ENCODE data around the gene TTC7B. TPM values are rescaled to one million over a fixed set of nuclear protein-coding genes. Genes with fewer than 3 reads are reported as not detected.

The TTC7B gene
- total and polyA plus RNA-seq, 2 experiments from 2014 or later = 7.9 to 28.6 TPM

GRCh38 chr14:90810806-90811205 is 5.4 kb downstream of the TTC7B start:
- Histone ChIP-seq H4K20me1 (replicated peaks; ENCODE audit: insufficient read depth) (no peaks in the 10 kb centered on the region; the same call in 1 of the 2 replicates), H3K4me1 (ENCODE audit: insufficient read depth) (peaks cover 7% of the 10 kb centered on the region), H3K79me2 (replicated peaks; ENCODE audit: insufficient read depth) (peaks cover 3% of the 10 kb centered on the region), H3K4me2 (no peak overlapping the region), H3K36me3 (ENCODE audit: insufficient read depth) (no peaks in the 10 kb centered on the region), H3K27ac (ENCODE audit: low read depth) (no peak overlapping the region), H2AFZ (no peak overlapping the region), H3K27me3 (ENCODE audit: insufficient read depth) (peaks cover 9% of the 10 kb centered on the region), H3K4me3 (no peak overlapping the region), H3F3A (replicated peaks; ENCODE audit: low read depth) (no peaks in the 10 kb centered on the region), H3K9me2 (ENCODE audit: insufficient read depth) (no peaks in the 10 kb centered on the region)
- Mint-ChIP-seq H3K4me3 (no peak overlapping the region), H3K4me1 (peaks cover 7% of the 10 kb centered on the region), H3K27me3 (ENCODE audit: insufficient read depth, low read depth, poor library complexity) (peaks cover 15% of the 10 kb centered on the region), H3K27ac (no peak overlapping the region), H3K9me3 (no peaks in the 10 kb centered on the region), H3K36me3 (ENCODE audit: low read depth) (no peaks in the 10 kb centered on the region)
- ATAC-seq (no peak), DNase-seq (ENCODE audit: low spot score) (no peak)
- TF ChIP-seq NANOG (IDR thresholded peaks at IDR 0.05; ENCODE audit: borderline replicate concordance) (no peak), ZNF331 (CRISPR knock-in tag; IDR thresholded peaks at IDR 0.05; ENCODE audit: low read depth) (no peak), EZH2phosphoT487 (IDR thresholded peaks at IDR 0.05; ENCODE audit: unreplicated experiment) (no peak), JUNB (IDR thresholded peaks at IDR 0.05; ENCODE audit: unreplicated experiment) (no peak), STAT1 (IDR thresholded peaks at IDR 0.05; ENCODE audit: unreplicated experiment) (no peak), CREB1 (CRISPR knock-in tag; IDR thresholded peaks at IDR 0.05; ENCODE audit: low read depth) (no peak), POLR2AphosphoS5 (IDR thresholded peaks at IDR 0.05; ENCODE audit: low read depth) (no peak), ZNF114 (CRISPR knock-in tag; IDR thresholded peaks at IDR 0.05) (no peak)
- TF ChIP-seq, protein P1, sequence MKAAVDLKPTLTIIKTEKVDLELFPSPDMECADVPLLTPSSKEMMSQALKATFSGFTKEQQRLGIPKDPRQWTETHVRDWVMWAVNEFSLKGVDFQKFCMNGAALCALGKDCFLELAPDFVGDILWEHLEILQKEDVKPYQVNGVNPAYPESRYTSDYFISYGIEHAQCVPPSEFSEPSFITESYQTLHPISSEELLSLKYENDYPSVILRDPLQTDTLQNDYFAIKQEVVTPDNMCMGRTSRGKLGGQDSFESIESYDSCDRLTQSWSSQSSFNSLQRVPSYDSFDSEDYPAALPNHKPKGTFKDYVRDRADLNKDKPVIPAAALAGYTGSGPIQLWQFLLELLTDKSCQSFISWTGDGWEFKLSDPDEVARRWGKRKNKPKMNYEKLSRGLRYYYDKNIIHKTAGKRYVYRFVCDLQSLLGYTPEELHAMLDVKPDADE (IDR thresholded peaks at IDR 0.05) = no peak
- TF ChIP-seq, protein P2, sequence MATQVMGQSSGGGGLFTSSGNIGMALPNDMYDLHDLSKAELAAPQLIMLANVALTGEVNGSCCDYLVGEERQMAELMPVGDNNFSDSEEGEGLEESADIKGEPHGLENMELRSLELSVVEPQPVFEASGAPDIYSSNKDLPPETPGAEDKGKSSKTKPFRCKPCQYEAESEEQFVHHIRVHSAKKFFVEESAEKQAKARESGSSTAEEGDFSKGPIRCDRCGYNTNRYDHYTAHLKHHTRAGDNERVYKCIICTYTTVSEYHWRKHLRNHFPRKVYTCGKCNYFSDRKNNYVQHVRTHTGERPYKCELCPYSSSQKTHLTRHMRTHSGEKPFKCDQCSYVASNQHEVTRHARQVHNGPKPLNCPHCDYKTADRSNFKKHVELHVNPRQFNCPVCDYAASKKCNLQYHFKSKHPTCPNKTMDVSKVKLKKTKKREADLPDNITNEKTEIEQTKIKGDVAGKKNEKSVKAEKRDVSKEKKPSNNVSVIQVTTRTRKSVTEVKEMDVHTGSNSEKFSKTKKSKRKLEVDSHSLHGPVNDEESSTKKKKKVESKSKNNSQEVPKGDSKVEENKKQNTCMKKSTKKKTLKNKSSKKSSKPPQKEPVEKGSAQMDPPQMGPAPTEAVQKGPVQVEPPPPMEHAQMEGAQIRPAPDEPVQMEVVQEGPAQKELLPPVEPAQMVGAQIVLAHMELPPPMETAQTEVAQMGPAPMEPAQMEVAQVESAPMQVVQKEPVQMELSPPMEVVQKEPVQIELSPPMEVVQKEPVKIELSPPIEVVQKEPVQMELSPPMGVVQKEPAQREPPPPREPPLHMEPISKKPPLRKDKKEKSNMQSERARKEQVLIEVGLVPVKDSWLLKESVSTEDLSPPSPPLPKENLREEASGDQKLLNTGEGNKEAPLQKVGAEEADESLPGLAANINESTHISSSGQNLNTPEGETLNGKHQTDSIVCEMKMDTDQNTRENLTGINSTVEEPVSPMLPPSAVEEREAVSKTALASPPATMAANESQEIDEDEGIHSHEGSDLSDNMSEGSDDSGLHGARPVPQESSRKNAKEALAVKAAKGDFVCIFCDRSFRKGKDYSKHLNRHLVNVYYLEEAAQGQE (IDR thresholded peaks at IDR 0.05; ENCODE audit: unreplicated experiment) = no peak

- Histone ChIP-seq H3K79me2 (replicated peaks; ENCODE audit: insufficient read depth) (peaks cover 3% of the 10 kb centered on the region), H3K27ac (ENCODE audit: low read depth) (no peak overlapping the region), H3K27me3 (ENCODE audit: insufficient read depth) (no peaks in the 10 kb centered on the region), H3K4me1 (ENCODE audit: insufficient read depth) (no peaks in the 10 kb centered on the region), H3K9me2 (ENCODE audit: insufficient read depth) (no peaks in the 10 kb centered on the region), H3K4me2 (no peak overlapping the region), H3F3A (replicated peaks; ENCODE audit: low read depth) (no peaks in the 10 kb centered on the region), H4K20me1 (replicated peaks; ENCODE audit: insufficient read depth) (no peaks in the 10 kb centered on the region; the same call in 1 of the 2 replicates), H3K4me3 (no peak overlapping the region), H2AFZ (no peak overlapping the region), H3K36me3 (ENCODE audit: insufficient read depth) (no peaks in the 10 kb centered on the region)
- DNase-seq (ENCODE audit: low spot score) (no peak), ATAC-seq (no peak)
- no peak overlapping the region for H3K27ac Mint-ChIP-seq
- no peaks in the 10 kb centered on the region for H3K9me3 Mint-ChIP-seq
- peaks cover 9% of the 10 kb centered on the region for H3K27me3 Mint-ChIP-seq (ENCODE audit: insufficient read depth, low read depth, poor library complexity)
- 0 out of 3 replicates have a peak, but pooled peaks cover 3% of the 10 kb centered on the region for H3K4me1 Mint-ChIP-seq
- no peak overlapping the region for H3K4me3 Mint-ChIP-seq
- H3K36me3 Mint-ChIP-seq (ENCODE audit: low read depth) = no peaks in the 10 kb centered on the region
- TF ChIP-seq NANOG (IDR thresholded peaks at IDR 0.05; ENCODE audit: borderline replicate concordance) (no peak), ZNF462 (CRISPR knock-in tag; IDR thresholded peaks at IDR 0.05) (no peak), STAT1 (IDR thresholded peaks at IDR 0.05; ENCODE audit: unreplicated experiment) (no peak), POLR2AphosphoS5 (IDR thresholded peaks at IDR 0.05; ENCODE audit: low read depth) (no peak)
Observed at GRCh38 chr14:90809530-90810312, 6.5 kb downstream of the TTC7B start.

Measured in GM23338 (cell line).